NK-92 (cell line): ENCODE data around the gene FGF19.

Source experiments
- DNase-seq: peaks from one replicate; lab custom pipeline; 2025; ENCODE audit not compliant: unreplicated experiment; lab: John Stamatoyannopoulos, UW

FGF19 gene

DNA sequence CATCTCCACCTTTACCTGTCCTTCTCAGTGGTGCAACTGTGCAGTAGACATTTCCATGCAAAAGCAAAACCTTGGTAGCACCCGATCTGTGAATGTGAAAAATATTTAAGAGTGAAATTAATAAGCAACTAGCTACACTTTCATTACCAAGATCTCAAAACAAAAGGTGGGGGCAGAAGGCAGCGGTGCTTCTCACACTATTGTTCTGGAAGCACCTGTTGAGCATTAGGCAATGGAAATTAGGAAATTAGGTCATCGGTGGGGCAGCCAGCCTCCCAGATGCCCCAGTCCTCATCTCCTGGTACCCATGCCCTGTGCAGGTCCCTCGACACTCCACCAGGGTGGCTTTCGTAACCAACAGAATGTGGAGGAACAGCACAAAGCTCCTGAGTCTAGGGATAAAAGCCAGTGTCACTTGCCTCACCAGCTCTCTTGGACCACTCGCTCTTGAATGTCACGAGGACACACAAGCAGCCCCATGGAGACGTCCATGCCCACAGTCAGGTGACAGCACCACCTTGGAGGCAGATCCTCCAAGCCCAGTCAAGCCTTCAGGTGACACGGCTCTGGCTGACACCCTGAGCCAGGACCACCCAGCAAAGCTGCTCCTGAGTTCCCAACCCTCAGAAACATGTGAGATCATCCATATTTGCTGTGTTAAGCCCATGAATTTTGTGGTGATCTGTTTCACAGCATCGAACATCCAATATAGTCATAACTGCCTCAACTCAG lies 31.9 kb downstream of the FGF19 start:
- DNase-seq = no peak

DNA sequence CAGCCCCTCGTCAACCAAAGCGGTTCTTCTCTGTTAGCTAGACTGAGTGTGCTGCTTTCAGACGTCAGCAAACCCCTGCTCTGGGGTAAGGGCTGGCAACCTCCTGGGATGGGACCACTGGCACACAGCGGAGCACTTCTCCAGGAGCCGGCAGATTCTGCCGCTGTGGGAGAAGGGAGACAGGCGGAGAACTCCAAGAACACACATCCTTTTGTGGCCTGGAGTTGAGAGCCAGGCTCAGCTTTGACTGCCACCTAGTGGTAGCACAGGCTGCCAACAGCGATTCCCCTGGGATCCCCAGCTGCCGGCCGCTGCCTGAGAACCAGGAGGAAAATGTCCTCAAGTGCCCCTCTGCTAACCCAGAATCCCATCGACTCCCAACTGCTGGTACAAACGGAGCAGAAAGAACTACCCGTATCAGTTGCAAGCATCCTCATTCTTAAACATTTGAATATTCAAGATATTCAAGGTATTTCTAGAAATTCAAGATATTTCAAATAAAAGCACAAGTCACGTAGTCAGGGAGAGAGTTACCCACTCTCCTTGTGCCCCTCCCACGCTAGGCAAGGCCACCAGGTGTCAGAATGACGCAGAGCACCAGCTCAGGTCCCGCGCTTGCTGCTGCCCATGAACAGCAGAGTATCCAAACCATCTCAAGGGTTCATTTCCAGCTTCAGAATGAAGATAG lies 33.5 kb downstream of the FGF19 start:
- no peak for DNase-seq

DNA sequence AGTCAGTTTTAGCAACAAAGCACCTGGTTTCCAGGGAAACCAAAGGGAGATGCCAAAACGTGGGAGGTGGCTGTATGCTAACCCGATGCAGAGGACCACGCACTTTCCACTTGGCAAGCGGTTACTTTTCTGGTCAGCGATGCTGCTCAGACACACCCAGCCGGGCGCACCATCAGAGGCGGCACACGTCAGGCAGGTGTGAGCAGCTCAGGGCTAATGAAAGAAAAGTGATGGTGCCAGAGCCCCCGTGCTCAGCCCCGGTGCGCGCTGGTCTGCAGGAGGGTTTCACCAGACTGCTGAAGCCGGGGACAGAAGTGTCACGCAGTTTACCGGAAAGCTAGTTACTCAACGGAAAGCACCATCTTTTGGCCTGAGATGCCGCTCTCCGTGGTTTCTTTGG lies 34.3 kb downstream of the FGF19 start:
- no peak for DNase-seq

DNA sequence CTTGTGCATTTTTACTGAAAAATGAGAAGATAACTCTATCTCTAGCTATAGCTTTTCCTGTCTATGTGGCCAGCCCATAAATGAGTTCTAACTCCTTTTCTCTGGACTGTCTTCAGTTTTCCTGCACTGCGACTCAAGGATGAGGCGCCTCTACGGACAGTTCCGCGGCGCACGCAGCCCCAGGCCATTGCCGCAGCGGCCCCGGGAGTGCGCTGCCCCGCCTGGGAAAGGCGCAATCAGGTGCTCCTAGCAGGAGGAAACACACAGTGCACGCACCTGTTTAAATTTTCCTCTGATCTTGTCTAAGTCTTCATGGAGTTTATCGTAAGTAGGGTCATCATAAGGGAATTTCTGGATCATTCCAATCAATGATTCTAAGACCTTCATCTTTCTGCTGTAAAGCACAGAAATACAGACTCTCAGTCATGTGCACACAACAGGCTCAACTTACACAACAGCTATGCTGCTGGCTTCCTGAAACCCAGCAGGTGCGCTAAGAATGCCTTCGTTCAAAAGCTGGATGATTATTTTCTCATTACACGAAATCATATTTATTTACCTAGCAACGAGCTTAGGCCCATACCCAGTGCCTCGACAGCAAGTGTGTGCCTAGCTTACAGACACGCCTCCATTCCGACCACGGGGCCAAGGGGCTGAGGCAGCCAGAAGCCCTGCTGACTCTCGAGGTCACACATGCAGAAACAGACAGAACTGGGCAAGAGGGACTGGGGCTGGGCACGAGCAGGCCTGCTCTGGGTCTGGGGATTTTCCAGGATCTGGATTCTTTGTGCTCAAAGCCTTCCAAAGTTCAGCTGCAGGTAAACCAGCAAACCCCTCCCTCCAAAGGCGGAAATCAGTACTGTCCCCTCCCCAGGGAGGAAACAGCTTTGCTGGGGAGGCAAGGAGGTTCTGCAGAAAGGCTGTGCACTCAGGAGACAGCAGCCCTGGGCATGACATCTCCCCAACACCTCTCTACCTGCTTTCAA lies 35.9 kb downstream of the FGF19 start:
- DNase-seq = no peak

DNA sequence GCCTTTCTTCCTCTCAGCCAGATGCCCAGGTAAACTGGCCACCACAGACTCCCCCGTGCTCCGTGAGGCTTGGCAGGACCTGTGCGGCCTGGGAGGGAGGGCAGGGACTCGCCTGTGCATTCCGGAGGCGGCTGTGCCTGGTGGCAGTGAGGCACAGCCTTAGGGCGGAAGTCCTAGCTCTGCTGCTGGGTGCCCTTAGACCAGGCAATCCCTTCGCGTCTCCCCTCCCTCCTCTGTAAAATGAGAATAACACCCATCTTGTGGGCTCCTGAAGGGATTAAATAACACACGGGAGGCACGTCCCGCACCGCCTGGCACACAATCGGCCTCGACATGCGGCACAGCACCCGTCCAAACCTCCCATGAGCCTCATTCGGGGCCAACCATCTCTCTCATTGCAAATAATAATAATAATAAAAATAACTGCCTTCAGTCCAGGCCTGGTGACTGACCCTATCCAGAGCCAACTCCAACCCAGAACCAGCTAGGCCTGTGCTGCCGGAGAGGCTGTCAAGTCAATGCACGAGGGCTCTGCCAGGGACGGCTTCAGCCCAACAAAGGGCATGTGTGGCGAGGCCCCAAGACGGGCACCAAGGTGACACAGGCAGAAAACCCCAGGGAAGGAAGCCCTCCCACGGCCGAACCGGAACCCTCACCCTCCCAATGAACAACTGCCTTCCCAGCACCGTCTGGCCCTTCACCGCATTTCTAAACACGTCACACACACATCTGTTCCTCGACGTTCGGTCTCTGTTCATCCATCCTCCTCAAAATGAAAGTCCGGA lies 36.9 kb downstream of the FGF19 start:
- DNase-seq = no peak

DNA sequence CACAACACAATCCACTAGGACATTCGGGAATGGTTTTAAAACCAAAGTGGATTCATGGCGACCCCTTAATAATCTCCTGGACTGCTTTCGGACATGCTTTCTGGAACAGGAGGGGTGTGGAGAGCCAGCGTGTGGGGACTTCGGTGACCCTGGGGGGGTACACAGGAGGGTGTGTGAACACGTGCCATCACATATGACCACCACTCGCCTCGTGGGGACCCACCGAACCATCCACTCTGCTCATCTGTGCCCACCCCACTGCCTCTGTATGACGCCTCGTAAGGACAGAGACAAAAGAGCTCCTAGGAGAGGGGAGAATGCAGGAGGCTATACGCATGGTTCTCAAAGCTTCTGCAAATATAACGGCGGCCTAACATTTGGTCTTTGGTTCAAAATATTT lies 37.6 kb downstream of the FGF19 start:
- no peak for DNase-seq

- no peak for DNase-seq
Observed at GRCh38 chr11:69665669-69666068, 38.2 kb downstream of the FGF19 start.

- DNase-seq = no peak
Observed at GRCh38 chr11:69664901-69665300, 38.9 kb downstream of the FGF19 start.

DNA sequence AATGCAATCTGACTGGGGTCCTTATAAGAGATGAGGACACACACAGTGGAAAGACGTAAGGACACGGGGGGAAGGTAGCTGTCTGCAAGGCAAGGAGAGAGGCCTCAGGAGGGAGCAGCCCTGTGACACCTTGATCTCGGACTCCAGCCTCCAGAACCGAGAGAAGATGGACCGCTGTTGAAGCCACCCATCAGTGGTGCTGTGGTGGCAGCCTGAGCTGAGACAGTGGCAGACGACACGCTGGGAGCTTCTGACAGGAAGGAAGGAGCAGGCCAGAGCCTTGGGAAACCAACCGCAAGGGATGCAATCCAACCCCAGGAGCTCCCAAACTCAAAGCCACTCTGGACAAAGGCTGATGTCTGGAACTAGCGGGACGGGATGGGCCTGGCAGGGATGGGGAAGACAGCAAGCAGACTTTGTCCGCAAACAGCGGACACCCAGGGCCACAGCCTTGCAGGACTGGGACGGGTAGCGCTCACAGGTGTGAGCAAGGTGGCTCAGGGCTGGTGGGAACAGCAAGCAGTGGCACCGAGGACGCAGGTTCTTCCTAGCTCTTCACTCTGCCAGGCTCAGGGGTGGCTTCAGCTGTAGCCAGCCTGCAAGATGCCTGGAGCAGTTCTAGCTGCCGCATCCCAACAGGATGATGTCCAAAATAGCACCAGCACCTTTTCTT lies 39.6 kb downstream of the FGF19 start:
- no peak for DNase-seq

GRCh38 chr11:69663326-69663725 lies 40.5 kb downstream of the FGF19 start:
- DNase-seq = no peak

DNA sequence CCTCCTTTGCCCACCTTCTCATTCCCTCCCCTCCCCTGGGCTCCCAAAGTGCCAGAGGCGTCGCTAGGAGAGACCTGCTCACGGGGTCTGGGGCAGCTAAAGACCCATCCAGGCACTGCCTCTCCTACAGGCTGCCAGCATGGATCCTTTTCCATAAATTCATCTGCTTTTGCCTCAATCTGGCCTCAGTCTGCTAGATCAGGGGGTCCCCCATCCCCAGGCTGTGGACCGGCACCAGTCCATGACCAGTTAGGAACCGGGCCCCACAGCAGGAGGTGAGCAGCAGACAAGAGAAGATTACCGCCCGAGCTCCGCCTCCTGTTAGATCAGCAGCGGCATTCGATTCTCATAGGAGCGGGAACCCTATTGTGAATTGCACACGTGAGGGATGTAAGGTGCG lies 41.0 kb downstream of the FGF19 start:
- DNase-seq = no peak

DNA sequence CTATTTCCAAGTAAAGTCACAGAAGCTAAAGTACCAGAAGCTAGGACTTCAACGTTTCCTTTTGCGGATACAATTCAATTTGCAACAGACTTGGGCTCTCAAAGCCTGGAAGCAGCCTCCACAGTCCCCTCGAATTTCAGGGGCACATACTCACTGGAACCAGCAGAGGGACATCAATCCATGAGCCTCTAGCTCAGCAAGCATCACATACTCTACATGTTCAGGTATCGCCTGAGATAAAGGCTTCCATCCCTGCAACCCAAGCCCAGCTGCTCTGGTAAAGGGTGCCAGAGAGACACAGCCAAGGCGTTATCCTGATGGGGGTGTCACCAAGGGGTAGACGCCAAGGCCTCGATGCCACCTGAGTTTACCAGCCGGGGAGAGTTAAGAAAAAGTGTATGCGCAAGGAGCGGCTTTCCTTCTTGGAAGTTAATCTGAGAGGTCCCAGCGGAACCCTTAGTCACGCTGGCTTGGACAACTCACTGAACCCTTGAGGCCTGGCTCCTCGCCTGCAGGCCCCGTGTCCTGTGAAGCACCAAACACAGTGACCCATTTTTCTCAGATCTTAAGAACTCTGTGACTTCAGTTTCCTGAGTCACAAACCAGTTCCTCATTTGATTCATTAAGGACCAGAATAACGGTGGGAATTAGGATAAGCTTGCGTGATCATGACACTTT lies 41.7 kb downstream of the FGF19 start:
- DNase-seq = no peak

- no peak for DNase-seq
Observed at GRCh38 chr11:69661413-69661715, 42.5 kb downstream of the FGF19 start.

DNA sequence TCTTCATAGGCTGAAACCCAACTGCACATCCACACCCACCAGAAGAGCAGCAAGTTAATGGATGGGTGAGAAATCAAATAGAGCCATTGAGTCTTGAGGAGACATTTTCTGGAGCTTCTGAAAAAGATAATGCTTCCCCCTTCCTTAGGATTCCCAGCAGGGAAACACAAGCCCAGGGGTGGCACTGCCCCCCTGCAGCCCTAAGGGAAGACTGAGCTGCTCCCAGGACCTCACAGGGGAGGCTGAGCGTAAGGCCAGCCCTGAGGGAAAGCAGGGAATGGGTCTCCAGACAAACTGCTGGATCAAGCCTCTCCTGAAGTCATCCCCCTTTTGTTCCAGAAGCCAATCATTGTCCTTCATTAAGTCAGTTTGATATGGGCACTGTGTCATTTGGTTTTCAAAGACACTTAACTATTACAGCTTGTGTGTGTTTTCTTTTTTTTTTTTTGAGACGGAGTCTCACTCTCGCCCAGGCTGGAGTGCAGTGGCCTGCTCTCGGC lies 43.8 kb downstream of the FGF19 start:
- no peak for DNase-seq

DNA sequence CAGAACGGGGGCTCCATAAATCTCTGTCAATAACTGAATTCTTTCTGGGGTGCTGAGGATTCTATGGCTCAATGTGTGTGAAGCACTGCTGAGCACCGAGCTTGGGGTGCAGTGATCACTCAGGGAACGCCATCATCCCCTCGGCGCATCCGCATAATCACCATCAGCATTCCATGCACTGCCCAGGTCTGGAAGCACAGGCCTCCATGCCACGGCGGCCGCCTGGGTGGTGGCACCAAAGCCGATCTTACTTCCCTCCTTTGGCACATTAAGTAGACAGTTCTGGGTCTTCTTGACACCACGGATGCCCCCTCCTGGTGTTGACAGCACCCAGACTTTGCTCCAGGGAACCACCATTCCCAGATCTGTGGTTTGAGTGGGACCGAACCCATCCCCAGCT lies 44.2 kb downstream of the FGF19 start:
- DNase-seq = no peak

DNA sequence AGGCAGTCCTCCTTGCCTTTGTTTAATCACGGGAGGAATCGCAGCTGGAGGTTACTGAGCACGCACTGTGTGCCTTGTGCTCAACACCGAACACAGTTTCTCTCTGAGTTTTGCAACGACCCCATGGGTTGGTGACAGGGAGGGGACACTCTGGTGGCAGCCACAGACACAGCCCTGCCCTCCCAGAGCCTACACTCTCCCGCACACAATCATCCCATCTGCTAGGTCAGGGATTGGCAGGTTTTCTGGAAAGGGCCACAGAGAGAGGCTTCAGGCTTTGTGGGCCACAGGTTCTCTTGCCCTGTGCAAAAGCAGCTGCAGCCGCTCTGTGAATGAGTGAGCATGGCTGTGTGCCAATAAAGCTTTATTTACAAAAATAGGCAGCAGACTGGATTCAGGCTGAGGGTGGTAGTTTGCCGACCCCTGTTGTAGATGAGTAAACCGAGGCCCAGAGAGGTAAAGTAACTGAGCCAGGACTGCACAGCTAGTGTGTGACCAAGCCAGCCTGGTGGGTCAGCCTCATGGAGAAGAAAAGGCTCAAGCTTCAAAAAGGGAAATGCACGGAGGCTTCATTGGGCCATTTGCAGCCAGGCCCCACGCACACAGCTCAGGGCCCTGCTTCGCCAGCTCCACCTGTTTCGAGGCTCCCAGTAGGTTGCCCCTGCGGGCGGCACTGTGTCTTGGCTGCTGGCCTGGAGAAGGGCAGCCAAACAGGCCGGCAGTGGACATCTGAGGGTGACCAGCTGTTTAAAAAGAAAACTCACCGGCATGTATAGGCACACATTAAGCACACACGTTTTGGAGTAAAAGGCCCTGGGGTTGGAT lies 45.0 kb downstream of the FGF19 start:
- DNase-seq = no peak

DNA sequence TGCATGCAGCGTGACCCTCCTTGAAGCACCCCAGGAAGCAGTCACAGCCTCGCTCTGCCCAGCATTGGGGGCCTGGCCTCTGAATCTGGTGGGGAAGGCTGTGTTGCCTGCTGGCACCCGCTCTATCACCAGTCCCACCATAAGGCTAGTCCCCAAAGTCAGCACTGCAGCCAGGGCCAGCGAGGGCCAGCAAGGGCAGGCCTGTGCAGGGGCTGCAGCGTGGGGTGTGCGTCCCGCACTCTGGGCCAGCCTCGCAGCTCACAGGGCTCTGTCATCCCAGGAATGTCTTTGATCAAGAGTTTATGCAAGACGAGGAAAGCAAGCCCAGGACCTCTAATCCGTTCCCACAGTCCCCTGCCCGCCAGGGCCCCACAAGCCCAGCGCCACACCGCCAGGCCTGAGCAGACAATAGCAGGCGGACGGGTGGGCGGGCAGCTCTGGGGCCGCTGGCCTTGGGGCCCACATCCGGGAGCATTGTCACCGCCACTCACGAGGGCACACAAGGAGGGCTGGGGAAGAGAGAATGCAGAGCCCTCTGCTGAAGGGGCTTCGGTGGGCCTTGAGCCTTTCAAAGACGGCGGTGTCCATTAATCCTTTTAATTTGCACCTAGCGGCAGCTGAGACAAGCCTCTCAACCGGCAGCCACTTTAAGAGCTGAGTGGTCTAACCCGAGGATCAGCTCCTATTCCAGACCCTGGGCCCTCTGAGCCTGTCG lies 45.8 kb downstream of the FGF19 start:
- DNase-seq = no peak

DNA sequence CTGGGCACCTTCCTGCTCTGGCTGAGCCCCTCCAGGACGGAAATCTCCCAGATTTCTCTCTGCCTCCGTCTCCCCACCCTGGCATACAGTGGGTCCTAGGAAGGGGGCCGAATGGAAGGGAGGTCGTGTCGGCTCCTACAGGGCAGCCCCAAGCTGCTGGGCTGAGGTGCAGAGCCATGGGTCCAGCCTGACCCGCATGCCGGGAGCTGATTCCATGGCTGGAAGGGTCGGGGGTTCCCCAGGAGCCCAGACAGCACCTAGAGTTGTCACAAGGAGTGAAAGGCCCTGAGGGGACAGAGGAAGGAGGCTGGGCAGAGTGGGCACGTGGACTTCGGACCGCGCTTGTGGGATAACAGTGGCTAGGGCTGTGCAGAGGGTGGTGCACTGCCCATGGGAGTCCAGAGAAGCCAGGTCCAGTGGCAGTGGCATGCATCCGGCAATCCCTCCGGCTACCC lies 46.3 kb downstream of the FGF19 start:
- DNase-seq = no peak
